Epithelial cell of prostate (primary cell): Measurements from ENCODE around the gene BCAM.

Experiments used
- DNase-seq: peaks from one replicate; pipeline ENCODE4 v3.0.0-alpha.2; 2011; ENCODE audit warnings: low read depth, low spot score
- H3K27ac ChIP-seq: fragments of 450-650 bp; 2 replicates; pipeline ENCODE4 v1.5.1; 2017; ENCODE audit warnings: mild to moderate bottlenecking

BCAM gene

DNA sequence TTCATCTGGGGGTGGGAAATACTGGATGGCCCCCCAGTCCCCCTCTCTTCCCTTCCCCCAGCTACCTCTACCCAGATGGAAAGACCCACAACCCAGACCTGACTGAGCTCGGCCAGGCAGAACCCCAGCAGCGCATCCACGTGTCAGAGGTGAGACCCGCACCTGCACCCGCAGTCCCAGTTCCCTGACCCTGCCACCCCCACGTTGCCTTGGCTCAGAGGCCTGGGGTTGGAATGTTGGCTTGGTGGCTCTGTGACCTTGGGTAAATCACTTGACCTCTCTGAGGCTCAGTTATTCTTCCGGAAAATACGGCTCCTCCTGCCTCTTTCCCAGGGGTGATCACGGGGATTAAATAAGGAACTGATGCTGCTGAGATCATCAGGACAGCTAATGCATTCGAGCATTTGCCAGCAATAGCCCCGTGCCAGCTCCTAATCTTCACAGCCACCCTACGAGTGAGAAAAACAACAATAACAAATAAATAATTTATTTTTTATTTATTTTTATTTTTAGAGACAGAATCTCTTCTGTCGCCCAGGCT, 18.9 kb upstream of the BCAM start:
- H3K27ac ChIP-seq: no peak overlapping the region
- no peak for DNase-seq

- DNase-seq: no peak
- H3K27ac ChIP-seq: no peak overlapping the region
Measured at GRCh38 chr19:44792281-44792680, 16.6 kb upstream of the BCAM start.

DNA sequence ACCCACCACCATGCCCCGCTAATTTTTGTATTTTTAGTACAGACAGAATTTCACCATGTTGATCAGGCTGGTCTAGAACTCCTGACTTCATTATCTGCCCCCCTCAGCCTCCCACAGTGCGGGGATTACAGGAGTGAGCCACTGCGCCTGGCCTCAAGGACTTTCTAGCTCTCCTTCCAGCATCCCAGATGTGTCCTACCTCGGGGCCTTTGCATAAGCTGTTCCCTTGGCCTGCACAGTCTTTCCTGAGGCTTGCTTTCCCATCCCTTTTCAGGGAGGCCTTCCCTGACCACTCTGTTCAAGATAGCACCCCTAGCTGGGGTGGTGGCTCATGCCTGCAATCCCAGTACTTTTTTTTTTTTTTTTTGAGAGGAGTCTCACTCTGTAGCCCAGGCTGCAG, 14.3 kb upstream of the BCAM start:
- H3K27ac ChIP-seq: no peak overlapping the region
- DNase-seq: no peak

DNA sequence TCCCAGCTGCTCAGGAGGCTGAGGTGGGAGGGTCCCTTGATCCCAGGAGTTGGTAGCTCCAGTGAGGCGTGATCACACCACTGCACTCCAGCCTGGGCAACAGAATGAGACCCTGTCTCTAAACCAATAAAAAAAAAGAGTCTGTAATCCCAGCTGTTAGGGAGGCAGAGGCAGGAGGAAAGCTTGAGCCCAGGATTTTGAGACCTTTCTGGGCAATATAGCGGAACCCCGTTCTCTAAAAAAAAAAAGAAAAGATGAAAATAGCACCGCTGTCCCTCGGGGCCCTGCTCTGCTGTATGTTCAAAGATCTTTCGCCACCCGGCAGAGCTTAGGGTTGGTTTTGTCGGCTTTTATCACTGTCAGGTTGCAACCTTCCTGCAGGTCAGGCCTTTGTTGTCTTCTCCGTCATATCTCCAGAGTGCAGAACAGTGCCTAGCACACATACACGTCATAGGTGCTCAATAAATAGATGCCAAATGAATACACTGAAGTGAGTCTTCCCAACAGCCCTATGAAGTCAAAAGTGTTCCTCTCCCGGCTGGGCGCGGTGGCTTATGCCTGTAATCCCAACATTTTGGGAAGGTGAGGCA, 13.4 kb upstream of the BCAM start:
- DNase-seq: no peak

GRCh38 chr19:44796701-44797115, 12.2 kb upstream of the BCAM start:
- no peak overlapping the region for H3K27ac ChIP-seq
- DNase-seq: no peak

More for the DNA sequence above, 13.4 kb upstream of the BCAM start:
- no peak overlapping the region for H3K27ac ChIP-seq

- DNase-seq: no peak
- H3K27ac ChIP-seq: no peak overlapping the region
Measured at GRCh38 chr19:44799627-44800346, 9.1 kb upstream of the BCAM start.

- no peak for DNase-seq
- no peak overlapping the region for H3K27ac ChIP-seq
Measured at GRCh38 chr19:44800461-44800860, 8.4 kb upstream of the BCAM start.

DNA sequence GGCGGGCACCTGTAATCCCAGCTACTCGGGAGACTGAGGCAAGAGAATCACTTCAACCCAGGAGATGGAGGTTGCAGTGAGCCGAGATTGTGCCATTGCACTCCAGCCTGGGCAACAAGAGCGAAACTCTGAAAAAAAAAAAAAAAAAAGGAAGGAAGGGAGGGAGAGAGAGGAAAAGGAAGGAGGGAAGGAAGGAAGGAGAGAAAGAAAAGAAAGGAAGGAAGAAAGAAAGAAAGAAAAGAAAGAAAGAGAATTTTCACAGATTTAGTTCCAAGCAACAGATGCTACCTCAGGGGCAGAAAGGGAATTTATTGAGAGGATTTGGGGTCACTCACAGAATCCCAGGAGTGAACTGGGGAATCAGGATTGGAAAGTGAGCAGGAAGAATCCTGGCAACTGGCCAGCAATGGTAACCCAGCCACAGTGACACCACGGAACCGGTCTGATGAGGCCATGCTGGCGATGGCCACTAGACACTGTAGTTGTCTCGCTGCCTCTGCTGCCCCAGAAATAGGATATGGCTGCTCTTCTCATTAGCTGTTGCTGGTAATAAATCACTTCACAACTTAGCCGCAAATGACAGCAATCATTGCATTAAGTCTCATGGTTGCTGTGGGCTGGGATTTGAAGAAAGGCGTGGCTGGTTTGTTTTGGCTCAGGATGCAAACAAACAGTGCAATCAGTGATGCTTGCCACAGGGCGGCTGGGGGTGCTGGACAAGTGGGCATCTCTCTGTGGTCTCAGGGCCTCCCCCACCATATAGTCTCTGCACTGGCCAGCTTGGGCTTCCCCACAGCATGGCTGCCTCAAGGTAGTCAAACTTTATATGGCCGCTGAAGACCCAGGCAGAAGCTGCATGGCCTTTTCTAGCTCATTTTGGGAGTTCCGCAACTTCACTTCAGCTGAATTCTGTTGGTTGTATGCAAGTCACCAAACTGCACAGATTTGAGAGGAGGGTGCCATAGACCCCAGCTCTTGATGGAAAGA, 5.2 kb upstream of the BCAM start:
- no peak overlapping the region for H3K27ac ChIP-seq
- no peak for DNase-seq

GRCh38 chr19:44806291-44806690, 2.6 kb upstream of the BCAM start:
- DNase-seq: no peak
- peak overlapping the region; percentile 60 for H3K27ac ChIP-seq

DNA sequence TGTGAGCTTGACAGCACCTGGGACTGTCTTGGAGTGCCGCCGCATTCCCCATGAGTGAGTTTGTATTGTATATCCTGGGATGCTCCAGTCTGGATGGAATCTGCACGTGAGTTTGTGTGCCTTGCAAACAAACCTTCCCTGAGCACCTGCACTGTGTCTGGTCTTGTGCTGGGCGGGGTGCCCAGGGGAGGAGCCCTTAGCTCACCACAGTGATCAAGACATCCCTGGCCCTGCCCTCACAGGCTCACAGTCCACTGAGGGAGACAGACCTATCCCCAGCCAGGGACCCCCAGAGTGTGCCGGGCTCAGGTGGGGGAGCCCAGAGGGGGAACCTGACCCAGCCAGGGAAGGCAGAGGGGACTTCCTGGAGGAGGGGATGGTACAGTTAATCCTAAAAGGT, 1.7 kb upstream of the BCAM start:
- peak overlapping the region; percentile 60 for H3K27ac ChIP-seq
- peak; percentile 64 for DNase-seq

DNA sequence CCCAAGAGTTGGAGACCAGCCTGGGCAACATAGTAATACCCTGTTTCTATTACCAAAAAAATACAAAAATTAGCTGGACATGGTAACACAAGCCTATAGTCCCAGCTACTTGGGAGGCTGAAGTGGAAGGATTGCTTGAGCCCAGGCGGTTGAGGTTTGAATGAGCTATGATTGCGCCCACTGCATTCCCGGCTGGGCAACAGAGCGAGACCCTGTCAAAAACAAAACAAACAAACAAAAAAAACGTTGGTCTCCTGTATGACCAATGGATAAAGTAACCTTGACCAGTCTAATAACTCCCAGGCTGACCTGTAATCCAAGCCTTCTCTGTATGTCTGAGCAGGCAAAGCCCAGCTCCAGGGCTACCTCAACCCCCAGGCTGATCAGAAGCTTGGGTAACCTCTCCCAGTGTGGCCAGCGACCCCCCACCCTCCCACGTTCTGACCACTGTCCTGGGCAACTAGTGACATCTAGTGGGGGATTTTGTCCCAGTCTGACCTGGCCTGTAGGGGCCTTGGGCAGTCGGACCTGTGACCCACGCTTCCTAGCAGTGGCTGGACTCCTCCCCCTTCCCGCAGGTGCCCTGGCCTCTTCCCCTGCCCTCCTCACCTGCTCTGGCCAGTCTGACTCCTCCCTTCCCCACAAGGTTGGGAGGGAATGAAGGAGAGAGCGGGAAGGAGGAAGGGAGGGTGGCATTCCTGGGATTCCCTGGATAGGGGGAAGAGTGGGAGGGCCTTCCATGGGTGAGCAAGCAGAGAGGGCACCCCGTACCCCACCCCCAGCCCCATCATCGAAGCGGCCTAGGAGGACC, 1.0 kb upstream of the BCAM start:
- DNase-seq: no peak
- peak overlapping the region; percentile 60 for H3K27ac ChIP-seq

GRCh38 chr19:44809577-44810233, 802 bp downstream of the BCAM start:
- no peak overlapping the region for H3K27ac ChIP-seq
- no peak for DNase-seq

DNA sequence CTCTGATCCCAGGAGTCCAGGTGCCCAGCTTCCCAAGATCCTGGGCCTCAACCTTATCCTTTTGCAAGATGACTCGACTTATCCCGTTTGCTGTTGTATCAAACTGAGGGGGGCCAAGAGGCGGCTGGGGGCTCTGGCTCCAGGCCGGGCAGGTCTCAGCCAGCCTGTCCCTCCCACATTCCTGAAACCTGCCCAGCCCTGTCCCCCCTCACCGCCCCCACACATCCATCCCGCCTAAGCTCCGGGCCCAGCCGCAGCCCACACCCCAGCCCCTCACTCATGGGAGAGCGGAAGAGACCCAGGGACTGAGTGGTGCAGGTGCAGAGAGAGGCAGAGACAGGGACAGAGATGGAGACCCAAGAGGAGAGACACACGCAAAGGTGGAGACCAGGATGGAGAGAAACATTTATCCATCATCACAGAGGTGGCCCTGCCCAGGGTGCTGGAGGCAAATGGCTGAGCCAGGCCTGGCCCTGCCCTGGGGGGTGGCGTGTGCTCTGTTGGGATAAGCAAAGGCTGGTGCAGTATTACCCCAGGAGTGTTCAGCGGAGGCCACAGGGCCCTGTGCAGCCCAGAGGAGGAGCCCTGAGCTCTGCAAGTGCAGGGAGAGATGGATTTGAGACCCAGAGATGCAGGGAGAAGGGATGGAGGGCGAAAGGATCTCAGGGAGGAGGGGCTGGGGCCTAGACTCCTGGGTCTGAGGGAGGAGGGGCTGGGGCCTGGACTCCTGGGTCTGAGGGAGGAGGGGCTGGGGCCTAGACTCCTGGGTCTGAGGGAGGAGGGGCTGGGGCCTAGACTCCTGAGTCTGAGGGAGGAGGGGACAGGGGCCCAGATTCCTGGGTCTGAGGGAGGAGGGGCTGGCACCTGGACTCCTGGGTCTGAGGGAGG, 1.6 kb downstream of the BCAM start:
- H3K27ac ChIP-seq: no peak overlapping the region
- DNase-seq: no peak

GRCh38 chr19:44811122-44811419, 2.2 kb downstream of the BCAM start:
- no peak for DNase-seq

DNA sequence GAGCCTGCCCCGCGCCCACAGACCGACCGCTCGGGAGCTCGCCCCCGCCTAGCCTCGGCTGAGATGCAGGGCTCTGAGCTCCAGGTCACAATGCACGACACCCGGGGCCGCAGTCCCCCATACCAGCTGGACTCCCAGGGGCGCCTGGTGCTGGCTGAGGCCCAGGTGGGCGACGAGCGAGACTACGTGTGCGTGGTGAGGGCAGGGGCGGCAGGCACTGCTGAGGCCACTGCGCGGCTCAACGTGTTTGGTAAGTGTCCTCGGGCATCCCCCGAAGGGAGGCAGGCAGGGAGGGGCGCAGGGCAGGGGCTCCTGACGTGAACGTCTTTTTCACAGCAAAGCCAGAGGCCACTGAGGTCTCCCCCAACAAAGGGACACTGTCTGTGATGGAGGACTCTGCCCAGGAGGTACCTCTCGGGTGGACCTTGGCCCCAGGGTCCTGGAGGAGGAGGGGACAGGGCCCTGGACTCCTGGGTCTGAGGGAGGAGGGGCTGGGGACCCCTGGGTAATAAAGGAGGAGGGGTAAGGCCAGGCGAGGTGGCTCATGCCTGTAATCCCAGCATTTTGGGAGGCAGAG, 3.3 kb downstream of the BCAM start:
- no peak overlapping the region for H3K27ac ChIP-seq
- no peak for DNase-seq

More at GRCh38 chr19:44811122-44811419, 2.2 kb downstream of the BCAM start:
- no peak overlapping the region for H3K27ac ChIP-seq

DNA sequence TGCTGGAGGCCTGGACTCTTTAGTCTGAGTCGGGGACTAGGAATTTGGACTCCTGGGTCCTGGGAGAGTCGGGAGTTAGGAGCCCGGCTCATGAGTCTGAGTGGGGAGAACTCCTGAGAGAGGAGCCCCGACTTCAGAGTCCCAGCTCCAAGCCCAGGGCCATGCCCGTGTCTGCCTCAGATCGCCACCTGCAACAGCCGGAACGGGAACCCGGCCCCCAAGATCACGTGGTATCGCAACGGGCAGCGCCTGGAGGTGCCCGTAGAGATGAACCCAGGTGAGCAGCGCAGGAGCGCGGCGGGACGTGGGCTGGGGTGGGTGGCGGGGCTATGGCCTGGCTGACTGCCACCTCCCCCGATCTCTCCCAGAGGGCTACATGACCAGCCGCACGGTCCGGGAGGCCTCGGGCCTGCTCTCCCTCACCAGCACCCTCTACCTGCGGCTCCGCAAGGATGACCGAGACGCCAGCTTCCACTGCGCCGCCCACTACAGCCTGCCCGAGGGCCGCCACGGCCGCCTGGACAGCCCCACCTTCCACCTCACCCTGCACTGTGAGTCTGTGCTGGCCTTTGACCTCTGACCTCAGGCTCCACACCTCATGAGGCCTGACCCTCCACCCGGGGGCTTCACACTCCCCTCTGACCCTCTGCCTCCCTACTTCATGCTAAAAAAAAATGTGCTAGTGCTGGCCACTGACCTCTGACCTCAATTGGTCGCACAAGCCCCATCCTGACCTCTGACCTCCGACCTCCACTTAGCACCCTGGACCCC, 4.4 kb downstream of the BCAM start:
- DNase-seq: no peak
- H3K27ac ChIP-seq: no peak overlapping the region

DNA sequence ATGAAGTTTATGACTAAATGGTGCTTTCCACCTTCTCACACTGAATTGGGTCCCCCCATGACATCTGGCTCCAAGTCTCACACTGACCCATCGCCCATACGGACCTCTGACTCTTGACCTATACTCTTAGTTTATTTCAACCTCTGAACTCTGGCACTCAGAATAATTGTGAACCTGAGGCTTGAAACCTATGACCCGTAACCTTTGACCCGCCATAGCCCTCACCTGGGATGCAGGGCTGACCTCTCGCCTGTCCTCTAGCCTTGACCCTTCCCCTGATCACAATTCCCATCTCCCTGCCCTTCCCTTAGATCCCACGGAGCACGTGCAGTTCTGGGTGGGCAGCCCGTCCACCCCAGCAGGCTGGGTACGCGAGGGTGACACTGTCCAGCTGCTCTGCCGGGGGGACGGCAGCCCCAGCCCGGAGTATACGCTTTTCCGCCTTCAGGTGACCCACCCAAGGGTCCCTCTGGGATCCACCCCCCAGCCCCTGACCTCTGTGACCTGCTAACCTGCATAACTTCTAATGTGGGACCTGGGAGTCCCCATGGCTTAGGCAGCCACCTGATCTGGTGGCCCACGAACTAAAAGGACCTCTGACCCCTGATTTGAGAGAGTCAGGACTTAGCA, 5.1 kb downstream of the BCAM start:
- no peak for DNase-seq

More for the DNA sequence above, 5.1 kb downstream of the BCAM start:
- H3K27ac ChIP-seq: no peak overlapping the region
